GM12878 (cell line): Measurements from ENCODE around the gene PRDM9.

ENCODE experiments used
- CTCF ChIP-seq, 3 experiments: IDR thresholded peaks in 2 of 3; conservative IDR thresholded peaks in 1 of 3; 2 replicates each; pipeline ENCODE4 v1.5.1; 2011; ENCODE audit warnings: low read depth in 3 of 3, low read length in 3 of 3, mild to moderate bottlenecking in 3 of 3, control low read depth in 2 of 3, moderate library complexity in 2 of 3, inconsistent platforms in 1 of 3, mixed read lengths in 1 of 3; ENCODE audit not compliant: control insufficient read depth in 2 of 3, insufficient read depth in 1 of 3; ENCODE audit errors: extremely low read depth in 1 of 3
- MEF2A ChIP-seq: IDR thresholded peaks from 2 replicates; pipeline ENCODE4 v1.6.1; 2011; ENCODE audit warnings: low read depth, mild to moderate bottlenecking, low read length, moderate library complexity; ENCODE audit not compliant: insufficient read depth
- SRF ChIP-seq, 2 experiments: IDR thresholded peaks; 2 replicates each; pipeline ENCODE4 v1.6.1; 2011; ENCODE audit warnings: low read depth in 2 of 2, low read length in 2 of 2, mild to moderate bottlenecking in 1 of 2, moderate library complexity in 1 of 2
- TAF1 ChIP-seq: IDR thresholded peaks from 2 replicates; pipeline ENCODE4 v1.6.1; 2011; ENCODE audit warnings: mild to moderate bottlenecking, low read depth, low read length, borderline replicate concordance
- TARDBP ChIP-seq: IDR thresholded peaks from 2 replicates; pipeline ENCODE4 v1.6.1; 2016; ENCODE audit warnings: borderline replicate concordance
- TF ChIP-seq, protein P1 (sequence below): fragments of 450-650 bp; IDR thresholded peaks from 2 replicates; pipeline ENCODE4 v1.6.1; 2017; ENCODE audit warnings: mild to moderate bottlenecking
- TF ChIP-seq, protein P2 (sequence below): fragments of 150-350 bp; IDR thresholded peaks from 2 replicates; pipeline ENCODE4 v1.6.1; 2016; ENCODE audit warnings: low read depth, low read length

GRCh38 chr5:23571059-23571458, 63.6 kb downstream of the PRDM9 start:
- TF ChIP-seq, protein P1, sequence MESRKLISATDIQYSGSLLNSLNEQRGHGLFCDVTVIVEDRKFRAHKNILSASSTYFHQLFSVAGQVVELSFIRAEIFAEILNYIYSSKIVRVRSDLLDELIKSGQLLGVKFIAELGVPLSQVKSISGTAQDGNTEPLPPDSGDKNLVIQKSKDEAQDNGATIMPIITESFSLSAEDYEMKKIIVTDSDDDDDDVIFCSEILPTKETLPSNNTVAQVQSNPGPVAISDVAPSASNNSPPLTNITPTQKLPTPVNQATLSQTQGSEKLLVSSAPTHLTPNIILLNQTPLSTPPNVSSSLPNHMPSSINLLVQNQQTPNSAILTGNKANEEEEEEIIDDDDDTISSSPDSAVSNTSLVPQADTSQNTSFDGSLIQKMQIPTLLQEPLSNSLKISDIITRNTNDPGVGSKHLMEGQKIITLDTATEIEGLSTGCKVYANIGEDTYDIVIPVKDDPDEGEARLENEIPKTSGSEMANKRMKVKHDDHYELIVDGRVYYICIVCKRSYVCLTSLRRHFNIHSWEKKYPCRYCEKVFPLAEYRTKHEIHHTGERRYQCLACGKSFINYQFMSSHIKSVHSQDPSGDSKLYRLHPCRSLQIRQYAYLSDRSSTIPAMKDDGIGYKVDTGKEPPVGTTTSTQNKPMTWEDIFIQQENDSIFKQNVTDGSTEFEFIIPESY, result no peak
- TF ChIP-seq SRF (IDR thresholded peaks at IDR 0.05; ENCODE audit: low read depth in 2 of 2, low read length in 2 of 2) (no peak), TAF1 (no peak), CTCF (IDR thresholded peaks at IDR 0.05 in 2 of 3, conservative IDR thresholded peaks at IDR 0.05 in 1 of 3; ENCODE audit: control insufficient read depth in 2 of 3, extremely low read depth in 1 of 3, insufficient read depth in 1 of 3, low read depth in 3 of 3, low read length in 3 of 3) (no peak), MEF2A (no peak), TARDBP (no peak)
- TF ChIP-seq, protein P2, sequence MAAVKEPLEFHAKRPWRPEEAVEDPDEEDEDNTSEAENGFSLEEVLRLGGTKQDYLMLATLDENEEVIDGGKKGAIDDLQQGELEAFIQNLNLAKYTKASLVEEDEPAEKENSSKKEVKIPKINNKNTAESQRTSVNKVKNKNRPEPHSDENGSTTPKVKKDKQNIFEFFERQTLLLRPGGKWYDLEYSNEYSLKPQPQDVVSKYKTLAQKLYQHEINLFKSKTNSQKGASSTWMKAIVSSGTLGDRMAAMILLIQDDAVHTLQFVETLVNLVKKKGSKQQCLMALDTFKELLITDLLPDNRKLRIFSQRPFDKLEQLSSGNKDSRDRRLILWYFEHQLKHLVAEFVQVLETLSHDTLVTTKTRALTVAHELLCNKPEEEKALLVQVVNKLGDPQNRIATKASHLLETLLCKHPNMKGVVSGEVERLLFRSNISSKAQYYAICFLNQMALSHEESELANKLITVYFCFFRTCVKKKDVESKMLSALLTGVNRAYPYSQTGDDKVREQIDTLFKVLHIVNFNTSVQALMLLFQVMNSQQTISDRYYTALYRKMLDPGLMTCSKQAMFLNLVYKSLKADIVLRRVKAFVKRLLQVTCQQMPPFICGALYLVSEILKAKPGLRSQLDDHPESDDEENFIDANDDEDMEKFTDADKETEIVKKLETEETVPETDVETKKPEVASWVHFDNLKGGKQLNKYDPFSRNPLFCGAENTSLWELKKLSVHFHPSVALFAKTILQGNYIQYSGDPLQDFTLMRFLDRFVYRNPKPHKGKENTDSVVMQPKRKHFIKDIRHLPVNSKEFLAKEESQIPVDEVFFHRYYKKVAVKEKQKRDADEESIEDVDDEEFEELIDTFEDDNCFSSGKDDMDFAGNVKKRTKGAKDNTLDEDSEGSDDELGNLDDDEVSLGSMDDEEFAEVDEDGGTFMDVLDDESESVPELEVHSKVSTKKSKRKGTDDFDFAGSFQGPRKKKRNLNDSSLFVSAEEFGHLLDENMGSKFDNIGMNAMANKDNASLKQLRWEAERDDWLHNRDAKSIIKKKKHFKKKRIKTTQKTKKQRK, result no peak
